HT1080 (cell line): Measurements from ENCODE around the gene FES. TPM values are rescaled to one million over a fixed set of nuclear protein-coding genes. Genes with fewer than 3 reads are reported as not detected.

Source experiments
- DNase-seq: peaks from one replicate; pipeline ENCODE4 v3.0.0-alpha.2; 2015; ENCODE audit warnings: low read depth
- total RNA-seq: library from RNA; depleted of rRNA; stranded (reverse); fragments of >200 nt; shearing (Covaris generic); gene quantifications from 2 replicates; pipeline ENCODE4 v1.2.3, GENCODE V29; 2014

The FES gene
- total RNA-seq, 1 experiment from 2014 or later, result 8.8 TPM

DNA sequence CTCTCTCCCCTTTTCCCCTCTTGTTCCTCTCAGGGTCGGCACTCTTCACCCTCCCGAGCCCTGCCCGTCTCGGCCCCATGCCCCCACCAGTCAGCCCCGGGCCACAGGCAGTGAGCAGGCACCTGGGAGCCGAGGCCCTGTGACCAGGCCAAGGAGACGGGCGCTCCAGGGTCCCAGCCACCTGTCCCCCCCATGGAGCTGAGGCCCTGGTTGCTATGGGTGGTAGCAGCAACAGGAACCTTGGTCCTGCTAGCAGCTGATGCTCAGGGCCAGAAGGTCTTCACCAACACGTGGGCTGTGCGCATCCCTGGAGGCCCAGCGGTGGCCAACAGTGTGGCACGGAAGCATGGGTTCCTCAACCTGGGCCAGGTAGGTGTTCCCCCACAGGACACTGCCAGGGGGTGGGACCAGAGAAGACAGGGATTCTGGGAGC lies 8.7 kb upstream of the FES start:
- DNase-seq, result no peak

DNA sequence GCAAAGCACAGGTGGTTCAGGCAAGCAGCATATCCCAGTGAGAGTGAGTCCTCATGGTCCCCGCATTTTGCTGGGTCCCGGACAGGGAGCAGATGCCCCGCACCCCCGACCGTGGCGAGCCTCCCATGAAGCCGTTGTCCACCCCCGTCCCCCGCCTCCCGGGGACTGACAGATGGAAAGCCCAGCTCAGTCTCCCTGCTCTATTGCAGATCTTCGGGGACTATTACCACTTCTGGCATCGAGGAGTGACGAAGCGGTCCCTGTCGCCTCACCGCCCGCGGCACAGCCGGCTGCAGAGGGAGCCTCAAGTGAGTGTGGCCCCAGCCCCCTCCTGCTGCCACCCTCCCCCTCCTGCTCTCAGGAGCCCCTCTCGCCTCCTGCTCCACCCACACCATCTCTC lies 8.3 kb upstream of the FES start:
- no peak for DNase-seq

DNA sequence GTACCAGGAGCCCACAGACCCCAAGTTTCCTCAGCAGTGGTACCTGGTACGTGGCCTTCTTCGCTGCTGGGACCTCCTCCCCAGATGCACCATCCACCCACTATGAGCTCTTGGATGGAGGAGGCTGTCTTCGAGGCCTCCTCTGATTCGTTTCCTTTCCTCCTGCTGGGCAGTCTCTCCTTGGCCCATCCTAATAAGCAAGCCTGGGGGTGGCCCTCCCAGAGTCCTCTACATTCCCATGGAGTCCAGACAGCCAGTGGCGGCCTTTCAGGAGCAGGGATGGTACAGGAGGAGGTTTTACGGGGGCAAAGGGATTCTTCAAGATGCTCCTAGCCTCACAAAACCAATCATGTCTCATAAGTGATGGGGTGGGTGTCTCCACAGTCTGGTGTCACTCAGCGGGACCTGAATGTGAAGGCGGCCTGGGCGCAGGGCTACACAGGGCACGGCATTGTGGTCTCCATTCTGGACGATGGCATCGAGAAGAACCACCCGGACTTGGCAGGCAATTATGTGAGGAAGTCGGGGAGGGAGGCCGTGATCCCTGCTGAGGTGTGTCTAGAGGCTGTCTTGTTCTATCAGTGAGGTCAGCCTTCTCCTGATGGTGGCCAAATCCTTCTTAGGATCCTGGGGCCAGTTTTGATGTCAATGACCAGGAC lies 7.7 kb upstream of the FES start:
- DNase-seq, result no peak

DNA sequence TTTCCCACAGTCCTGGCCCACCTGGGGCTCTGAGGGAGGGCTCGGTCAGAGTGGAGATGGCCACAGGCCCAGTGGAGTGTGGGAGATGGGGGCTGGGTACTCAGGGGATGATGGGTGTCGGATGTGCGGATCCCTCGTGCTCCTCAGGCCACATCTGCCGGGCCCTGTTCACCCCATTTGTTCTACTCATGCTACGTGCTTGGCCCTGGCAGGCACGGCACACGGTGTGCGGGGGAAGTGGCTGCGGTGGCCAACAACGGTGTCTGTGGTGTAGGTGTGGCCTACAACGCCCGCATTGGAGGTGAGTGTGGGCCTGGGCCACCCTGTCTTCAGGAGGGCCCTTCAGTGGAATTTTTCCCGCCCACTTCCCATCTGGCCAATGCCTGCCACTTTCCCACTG lies 7.0 kb upstream of the FES start:
- no peak for DNase-seq

DNA sequence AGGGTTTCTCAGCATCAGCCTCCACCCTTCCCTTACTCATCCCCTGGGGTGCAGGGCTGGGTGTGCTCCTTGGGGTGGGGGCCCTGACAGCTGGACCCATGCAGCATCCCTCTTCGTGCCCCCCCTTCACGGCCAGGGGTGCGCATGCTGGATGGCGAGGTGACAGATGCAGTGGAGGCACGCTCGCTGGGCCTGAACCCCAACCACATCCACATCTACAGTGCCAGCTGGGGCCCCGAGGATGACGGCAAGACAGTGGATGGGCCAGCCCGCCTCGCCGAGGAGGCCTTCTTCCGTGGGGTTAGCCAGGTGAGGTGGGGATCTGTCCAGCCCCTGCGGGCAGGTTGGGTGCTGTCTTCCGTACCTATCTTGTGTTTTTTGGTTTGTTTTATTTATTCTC lies 6.3 kb upstream of the FES start:
- DNase-seq, result no peak

DNA sequence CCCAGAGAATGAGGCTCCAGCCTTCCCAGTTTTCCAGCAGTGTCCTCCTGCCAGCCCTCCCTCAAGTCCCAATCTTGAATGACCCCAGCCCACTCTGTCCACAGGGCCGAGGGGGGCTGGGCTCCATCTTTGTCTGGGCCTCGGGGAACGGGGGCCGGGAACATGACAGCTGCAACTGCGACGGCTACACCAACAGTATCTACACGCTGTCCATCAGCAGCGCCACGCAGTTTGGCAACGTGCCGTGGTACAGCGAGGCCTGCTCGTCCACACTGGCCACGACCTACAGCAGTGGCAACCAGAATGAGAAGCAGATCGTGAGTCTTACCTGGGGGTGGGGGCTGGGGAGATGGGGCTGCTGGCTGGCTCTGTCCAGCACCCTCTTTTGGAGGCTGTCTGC lies 5.6 kb upstream of the FES start:
- DNase-seq, result no peak

DNA sequence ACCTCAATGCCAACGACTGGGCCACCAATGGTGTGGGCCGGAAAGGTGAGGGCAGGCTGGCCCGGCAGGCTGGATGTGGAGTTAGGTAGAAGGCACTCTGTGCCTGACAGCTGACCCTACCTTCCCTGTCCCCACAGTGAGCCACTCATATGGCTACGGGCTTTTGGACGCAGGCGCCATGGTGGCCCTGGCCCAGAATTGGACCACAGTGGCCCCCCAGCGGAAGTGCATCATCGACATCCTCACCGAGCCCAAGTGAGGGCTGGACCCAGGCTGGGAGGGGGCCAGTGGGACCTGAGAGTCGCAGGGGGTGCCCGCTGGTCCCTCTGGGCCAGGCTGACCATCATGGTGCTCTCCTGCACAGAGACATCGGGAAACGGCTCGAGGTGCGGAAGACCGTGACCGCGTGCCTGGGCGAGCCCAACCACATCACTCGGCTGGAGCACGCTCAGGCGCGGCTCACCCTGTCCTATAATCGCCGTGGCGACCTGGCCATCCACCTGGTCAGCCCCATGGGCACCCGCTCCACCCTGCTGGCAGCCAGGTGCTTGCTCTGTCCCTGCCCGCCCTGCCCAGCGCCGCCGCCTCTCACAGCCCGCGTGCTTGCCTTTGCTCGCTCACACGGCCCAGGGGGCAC lies 4.5 kb upstream of the FES start:
- no peak for DNase-seq

DNA sequence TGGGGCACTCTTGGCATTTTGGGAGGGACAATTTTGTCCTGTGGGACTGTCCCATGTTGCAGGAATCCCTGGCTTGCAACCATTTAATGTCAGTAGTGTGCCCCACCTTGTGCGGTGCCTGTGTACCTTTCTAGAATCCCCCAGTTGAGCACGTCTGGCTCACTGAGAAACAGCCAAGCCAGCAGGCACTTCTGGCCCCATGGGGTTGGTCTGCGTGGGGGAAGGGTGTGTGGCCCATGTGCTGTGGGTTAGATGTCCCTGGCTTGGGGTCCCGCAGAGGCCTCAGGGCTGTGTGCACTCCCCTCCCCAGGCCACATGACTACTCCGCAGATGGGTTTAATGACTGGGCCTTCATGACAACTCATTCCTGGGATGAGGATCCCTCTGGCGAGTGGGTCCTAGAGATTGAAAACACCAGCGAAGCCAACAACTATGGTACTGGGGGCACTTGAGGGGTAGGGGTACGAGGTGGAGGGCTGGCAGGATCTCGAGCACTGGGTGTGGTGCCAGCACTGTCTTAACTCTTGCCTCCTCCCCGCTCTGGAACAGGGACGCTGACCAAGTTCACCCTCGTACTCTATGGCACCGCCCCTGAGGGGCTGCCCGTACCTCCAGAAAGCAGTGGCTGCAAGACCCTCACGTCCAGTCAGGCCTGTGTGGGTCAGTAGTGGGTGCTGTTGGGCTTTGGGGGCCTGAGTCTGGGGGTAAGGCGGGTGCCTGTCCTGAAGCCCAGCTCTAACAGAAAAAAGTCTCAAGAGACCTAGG lies 3.7 kb upstream of the FES start:
- DNase-seq, result no peak

DNA sequence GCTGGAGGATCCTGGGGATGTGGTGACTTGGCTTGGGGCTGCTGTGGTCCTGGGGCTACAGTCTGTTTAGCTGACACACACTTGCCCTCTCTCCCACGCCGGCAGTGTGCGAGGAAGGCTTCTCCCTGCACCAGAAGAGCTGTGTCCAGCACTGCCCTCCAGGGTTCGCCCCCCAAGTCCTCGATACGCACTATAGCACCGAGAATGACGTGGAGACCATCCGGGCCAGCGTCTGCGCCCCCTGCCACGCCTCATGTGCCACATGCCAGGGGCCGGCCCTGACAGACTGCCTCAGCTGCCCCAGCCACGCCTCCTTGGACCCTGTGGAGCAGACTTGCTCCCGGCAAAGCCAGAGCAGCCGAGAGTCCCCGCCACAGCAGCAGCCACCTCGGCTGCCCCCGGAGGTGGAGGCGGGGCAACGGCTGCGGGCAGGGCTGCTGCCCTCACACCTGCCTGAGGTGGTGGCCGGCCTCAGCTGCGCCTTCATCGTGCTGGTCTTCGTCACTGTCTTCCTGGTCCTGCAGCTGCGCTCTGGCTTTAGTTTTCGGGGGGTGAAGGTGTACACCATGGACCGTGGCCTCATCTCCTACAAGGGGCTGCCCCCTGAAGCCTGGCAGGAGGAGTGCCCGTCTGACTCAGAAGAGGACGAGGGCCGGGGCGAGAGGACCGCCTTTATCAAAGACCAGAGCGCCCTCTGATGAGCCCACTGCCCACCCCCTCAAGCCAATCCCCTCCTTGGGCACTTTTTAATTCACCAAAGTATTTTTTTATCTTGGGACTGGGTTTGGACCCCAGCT lies 2.9 kb upstream of the FES start:
- DNase-seq, result no peak

DNA sequence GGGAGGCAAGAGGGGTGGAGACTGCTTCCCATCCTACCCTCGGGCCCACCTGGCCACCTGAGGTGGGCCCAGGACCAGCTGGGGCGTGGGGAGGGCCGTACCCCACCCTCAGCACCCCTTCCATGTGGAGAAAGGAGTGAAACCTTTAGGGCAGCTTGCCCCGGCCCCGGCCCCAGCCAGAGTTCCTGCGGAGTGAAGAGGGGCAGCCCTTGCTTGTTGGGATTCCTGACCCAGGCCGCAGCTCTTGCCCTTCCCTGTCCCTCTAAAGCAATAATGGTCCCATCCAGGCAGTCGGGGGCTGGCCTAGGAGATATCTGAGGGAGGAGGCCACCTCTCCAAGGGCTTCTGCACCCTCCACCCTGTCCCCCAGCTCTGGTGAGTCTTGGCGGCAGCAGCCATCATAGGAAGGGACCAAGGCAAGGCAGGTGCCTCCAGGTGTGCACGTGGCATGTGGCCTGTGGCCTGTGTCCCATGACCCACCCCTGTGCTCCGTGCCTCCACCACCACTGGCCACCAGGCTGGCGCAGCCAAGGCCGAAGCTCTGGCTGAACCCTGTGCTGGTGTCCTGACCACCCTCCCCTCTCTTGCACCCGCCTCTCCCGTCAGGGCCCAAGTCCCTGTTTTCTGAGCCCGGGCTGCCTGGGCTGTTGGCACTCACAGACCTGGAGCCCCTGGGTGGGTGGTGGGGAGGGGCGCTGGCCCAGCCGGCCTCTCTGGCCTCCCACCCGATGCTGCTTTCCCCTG lies 2.2 kb upstream of the FES start:
- no peak for DNase-seq

DNA sequence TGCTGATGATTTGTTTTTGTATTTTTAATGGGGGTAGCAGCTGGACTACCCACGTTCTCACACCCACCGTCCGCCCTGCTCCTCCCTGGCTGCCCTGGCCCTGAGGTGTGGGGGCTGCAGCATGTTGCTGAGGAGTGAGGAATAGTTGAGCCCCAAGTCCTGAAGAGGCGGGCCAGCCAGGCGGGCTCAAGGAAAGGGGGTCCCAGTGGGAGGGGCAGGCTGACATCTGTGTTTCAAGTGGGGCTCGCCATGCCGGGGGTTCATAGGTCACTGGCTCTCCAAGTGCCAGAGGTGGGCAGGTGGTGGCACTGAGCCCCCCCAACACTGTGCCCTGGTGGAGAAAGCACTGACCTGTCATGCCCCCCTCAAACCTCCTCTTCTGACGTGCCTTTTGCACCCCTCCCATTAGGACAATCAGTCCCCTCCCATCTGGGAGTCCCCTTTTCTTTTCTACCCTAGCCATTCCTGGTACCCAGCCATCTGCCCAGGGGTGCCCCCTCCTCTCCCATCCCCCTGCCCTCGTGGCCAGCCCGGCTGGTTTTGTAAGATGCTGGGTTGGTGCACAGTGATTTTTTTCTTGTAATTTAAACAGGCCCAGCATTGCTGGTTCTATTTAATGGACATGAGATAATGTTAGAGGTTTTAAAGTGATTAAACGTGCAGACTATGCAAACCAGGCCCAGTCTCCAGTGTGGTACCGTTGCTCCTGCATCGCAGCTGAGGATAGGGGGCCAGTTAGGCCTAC lies 1.4 kb upstream of the FES start:
- no peak for DNase-seq

DNA sequence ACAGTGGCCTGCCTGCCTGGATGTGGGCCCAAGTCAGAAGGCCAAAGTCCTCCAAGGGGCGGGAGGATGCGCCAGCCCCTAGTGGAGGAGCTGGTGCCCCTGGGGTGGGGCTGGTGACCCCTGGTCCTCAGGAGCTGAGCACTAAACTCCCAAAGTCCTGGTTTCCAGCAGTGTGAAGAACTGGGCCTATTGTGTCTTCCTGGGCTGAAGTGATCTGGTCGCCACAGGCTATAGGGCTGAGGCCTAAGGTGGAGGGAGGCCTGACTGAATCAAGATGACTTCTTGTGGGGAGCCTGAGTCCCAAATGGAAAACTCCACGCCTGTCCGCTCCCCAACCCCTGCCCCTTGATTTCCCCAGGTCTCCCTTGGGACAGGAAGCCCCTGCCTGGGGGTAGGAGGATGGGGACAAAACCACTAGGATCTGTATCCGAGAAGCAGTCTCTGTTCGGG lies 753 bp upstream of the FES start:
- no peak for DNase-seq

DNA sequence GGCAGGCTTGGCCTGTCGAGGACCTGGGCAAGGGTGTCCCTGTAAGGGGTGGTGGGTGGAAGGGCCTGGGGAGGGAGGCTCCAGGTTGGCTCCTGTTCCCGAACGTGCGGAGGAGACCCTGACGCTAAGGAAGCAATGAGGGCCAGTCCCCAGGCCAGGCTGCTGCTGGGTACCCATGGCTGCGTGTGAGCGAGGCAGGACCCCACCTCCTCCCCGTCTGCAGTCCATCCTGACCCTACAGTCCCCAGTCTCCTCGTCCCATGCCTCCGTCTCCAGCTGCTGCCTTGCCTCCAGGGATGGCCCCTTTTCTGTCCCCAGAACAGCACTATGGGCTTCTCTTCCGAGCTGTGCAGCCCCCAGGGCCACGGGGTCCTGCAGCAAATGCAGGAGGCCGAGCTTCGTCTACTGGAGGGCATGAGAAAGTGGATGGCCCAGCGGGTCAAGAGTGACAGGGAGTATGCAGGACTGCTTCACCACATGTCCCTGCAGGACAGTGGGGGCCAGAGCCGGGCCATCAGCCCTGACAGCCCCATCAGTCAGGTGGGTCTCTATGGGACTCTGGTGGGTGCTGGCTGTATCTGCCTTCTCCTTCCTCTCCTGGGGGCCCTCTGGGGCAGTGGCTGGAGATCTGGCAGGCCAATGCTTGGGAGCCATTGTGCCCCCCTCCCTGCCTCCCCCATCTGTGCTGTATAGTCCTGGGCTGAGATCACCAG lies 571 bp downstream of the FES start:
- DNase-seq, result no peak

DNA sequence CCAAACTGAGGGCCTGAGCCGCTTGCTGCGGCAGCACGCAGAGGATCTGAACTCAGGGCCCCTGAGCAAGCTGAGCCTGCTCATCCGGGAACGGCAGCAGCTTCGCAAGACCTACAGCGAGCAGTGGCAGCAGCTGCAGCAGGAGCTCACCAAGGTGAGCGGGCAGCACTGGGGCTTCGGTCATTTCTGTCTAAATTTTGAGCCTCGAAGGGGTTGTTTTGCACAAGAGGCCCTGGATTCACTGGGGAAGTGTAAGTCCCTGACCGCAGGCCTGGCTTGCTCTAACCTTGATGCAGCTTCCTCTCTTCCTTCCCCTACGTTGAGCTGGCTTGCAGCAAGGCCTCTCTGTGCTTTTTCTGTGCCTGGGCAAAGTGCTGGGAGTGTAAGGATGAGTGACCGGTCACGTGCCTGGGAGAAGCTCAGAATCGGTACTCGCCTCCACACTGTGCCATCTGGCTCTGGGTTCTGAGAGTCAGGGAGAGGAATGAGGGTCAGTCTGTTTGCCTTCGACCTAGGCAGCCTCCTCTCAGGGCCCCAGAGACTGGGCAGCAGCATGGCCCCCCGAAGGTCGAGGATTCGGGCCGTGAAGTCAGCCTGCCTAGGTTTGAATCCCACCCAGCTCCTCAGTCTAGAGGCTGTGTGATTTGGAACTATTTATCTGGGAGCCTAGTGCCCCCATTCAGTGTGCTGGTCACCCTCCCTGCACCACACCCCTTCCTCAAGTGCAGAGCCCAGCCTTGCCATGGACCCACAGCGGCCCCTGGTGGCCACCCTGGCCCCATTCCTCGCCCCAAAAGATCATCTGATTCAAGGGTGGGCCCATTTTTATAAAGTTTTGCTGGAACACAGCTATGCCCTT lies 1.4 kb downstream of the FES start:
- peak; percentile 58 for DNase-seq

DNA sequence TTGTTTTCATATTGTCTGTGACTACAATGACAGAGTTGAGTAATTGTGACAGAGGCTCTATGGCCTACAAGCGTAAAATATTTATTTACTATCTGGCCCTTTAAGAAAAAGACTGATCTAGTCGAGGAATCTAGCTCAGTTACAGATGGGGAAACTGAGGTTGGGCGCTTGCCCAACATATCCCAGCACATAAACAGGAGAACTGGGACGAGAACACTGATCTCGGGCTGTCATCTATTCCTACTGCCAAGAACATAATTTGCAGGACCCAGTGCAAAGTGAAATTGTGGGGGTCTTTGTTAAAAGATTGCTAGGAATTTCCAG lies 1.9 kb downstream of the FES start:
- no peak for DNase-seq

DNA sequence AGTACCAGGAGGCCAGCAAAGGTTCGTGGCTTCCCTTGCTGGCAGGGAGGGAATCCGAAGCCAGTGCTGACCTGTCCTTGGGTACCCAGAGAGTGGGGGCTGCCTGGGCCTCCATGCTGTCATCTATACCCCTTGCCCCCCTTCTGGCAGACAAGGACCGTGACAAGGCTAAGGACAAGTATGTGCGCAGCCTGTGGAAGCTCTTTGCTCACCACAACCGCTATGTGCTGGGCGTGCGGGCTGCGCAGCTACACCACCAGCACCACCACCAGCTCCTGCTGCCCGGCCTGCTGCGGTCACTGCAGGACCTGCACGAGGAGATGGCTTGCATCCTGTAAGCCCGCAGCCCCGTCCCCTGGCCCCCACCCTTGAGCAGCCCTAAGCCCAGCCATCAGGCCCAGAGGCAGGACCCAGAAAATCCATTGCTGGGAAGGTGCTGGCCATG lies 2.8 kb downstream of the FES start:
- DNase-seq, result no peak

DNA sequence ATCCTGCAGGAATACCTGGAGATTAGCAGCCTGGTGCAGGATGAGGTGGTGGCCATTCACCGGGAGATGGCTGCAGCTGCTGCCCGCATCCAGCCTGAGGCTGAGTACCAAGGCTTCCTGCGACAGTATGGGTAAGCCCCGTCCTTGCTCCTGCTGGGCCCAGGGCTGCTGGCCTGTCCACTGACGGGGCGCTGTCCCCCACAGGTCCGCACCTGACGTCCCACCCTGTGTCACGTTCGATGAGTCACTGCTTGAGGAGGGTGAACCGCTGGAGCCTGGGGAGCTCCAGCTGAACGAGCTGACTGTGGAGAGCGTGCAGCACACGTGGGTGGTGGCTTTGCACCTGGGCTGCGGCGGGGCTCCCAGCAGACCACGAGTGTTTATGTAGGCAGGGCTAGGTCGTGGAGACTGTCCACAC lies 5.0 kb downstream of the FES start:
- no peak for DNase-seq

DNA sequence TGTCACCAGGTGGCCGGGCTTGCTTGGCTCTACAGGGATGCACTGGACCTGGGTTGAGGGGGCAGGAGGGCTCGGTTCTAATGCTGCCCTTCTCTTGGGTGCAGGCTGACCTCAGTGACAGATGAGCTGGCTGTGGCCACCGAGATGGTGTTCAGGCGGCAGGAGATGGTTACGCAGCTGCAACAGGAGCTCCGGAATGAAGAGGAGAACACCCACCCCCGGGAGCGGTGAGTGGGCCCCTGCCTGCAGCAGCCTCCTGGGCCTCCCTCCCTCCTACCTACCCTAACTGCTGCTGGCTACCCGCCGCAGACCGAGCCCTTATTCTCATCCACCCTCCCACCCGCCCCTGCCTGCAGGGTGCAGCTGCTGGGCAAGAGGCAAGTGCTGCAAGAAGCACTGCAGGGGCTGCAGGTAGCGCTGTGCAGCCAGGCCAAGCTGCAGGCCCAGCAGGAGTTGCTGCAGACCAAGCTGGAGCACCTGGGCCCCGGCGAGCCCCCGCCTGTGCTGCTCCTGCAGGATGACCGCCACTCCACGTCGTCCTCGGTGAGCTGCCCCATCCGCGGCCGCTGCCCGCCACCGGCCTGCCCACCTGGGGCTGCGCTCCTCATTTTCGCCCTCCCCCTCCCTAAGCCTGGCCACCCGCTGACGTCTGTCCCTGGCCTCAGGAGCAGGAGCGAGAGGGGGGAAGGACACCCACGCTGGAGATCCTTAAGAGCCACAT lies 5.6 kb downstream of the FES start:
- no peak for DNase-seq
